Measurements from ENCODE around the gene DUSP11. TPM values are rescaled to one million over a fixed set of nuclear protein-coding genes. Genes with fewer than 3 reads are reported as not detected.

Gene DUSP11
- total and polyA plus RNA-seq, 2 of the 13 experiments (the other 11 are each of a cell fraction or from before 2014, with no cell fraction given) = 30.5 to 36.2 TPM

DNA sequence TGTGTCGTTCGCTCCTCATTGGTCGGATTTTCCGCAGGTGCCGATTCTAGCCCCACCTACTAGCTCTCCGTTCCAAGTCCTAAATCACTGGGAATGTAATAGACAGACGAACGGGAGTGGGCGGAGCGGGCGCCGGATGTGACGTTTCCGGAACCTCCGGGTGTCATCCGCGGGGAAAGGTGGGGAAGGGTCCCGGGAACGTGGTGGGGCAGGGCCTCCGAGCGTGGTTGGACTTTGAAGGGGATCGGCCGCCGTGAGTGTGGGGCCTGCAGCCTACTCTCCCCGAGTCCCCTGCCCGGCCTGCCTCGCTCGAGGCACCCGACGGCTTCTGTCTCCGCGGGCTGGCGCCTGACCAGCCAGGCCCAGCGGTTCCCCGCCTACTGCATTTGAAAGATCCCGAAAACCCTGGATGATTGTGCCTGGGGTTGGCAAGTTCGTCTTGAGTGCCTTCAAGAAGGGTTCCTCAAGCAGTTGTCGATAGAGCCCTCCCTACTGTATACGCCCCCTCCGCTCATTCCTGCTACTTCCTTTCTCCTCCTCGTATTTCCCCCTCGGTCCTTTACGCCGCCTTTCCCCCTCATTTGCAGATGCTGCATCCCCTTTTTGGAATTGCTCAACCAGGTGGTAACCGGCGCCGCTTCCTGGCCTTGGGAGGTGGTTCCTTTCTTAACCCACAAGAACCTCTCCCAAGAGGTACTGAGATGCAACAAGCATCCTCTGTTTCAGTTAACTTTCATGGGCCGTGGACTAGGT lies 49.1 kb upstream of the DUSP11 start, which contains the start of gene STAMBP (continued):
- TF ChIP-seq, protein P1, sequence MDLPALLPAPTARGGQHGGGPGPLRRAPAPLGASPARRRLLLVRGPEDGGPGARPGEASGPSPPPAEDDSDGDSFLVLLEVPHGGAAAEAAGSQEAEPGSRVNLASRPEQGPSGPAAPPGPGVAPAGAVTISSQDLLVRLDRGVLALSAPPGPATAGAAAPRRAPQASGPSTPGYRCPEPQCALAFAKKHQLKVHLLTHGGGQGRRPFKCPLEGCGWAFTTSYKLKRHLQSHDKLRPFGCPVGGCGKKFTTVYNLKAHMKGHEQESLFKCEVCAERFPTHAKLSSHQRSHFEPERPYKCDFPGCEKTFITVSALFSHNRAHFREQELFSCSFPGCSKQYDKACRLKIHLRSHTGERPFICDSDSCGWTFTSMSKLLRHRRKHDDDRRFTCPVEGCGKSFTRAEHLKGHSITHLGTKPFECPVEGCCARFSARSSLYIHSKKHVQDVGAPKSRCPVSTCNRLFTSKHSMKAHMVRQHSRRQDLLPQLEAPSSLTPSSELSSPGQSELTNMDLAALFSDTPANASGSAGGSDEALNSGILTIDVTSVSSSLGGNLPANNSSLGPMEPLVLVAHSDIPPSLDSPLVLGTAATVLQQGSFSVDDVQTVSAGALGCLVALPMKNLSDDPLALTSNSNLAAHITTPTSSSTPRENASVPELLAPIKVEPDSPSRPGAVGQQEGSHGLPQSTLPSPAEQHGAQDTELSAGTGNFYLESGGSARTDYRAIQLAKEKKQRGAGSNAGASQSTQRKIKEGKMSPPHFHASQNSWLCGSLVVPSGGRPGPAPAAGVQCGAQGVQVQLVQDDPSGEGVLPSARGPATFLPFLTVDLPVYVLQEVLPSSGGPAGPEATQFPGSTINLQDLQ (CRISPR knock-in tag; IDR thresholded peaks at IDR 0.05) = no peak; the same call in 1 of the 2 replicates
- TF ChIP-seq, protein P2, sequence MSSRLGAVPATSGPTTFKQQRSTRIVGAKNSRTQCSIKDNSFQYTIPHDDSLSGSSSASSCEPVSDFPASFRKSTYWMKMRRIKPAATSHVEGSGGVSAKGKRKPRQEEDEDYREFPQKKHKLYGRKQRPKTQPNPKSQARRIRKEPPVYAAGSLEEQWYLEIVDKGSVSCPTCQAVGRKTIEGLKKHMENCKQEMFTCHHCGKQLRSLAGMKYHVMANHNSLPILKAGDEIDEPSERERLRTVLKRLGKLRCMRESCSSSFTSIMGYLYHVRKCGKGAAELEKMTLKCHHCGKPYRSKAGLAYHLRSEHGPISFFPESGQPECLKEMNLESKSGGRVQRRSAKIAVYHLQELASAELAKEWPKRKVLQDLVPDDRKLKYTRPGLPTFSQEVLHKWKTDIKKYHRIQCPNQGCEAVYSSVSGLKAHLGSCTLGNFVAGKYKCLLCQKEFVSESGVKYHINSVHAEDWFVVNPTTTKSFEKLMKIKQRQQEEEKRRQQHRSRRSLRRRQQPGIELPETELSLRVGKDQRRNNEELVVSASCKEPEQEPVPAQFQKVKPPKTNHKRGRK (CRISPR knock-in tag; IDR thresholded peaks at IDR 0.05) = no peak
- TF ChIP-seq BHLHE40 (IDR thresholded peaks at IDR 0.05; ENCODE audit: low read length) (peak; percentile 63), SRSF1 (optimal IDR thresholded peaks at IDR 0.05; ENCODE audit: low read depth, low read length) (no peak), ELK4 (CRISPR knock-in tag; IDR thresholded peaks at IDR 0.05; ENCODE audit: borderline replicate concordance) (no peak), NR2F2 (IDR thresholded peaks at IDR 0.05; ENCODE audit: borderline replicate concordance, low read depth) (no peak), ZNF572 (CRISPR knock-in tag; IDR thresholded peaks at IDR 0.05) (peak; percentile 86; the same call in 1 of the 2 replicates), ZNF800 (CRISPR knock-in tag; IDR thresholded peaks at IDR 0.05) (0 out of 2 replicates have a peak, but pooled peaks have one; percentile 25), ZBTB25 (CRISPR knock-in tag; IDR thresholded peaks at IDR 0.05) (no peak), NFATC3 (CRISPR knock-in tag; IDR thresholded peaks at IDR 0.05) (no peak), KLF6 (CRISPR knock-in tag; IDR thresholded peaks at IDR 0.05) (no peak), GTF3A (CRISPR knock-in tag; conservative IDR thresholded peaks at IDR 0.05) (no peak), NCOR1 (IDR thresholded peaks at IDR 0.05; ENCODE audit: borderline replicate concordance, low read length) (no peak)
- TF ChIP-seq, protein P3, sequence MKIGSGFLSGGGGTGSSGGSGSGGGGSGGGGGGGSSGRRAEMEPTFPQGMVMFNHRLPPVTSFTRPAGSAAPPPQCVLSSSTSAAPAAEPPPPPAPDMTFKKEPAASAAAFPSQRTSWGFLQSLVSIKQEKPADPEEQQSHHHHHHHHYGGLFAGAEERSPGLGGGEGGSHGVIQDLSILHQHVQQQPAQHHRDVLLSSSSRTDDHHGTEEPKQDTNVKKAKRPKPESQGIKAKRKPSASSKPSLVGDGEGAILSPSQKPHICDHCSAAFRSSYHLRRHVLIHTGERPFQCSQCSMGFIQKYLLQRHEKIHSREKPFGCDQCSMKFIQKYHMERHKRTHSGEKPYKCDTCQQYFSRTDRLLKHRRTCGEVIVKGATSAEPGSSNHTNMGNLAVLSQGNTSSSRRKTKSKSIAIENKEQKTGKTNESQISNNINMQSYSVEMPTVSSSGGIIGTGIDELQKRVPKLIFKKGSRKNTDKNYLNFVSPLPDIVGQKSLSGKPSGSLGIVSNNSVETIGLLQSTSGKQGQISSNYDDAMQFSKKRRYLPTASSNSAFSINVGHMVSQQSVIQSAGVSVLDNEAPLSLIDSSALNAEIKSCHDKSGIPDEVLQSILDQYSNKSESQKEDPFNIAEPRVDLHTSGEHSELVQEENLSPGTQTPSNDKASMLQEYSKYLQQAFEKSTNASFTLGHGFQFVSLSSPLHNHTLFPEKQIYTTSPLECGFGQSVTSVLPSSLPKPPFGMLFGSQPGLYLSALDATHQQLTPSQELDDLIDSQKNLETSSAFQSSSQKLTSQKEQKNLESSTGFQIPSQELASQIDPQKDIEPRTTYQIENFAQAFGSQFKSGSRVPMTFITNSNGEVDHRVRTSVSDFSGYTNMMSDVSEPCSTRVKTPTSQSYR (CRISPR knock-in tag; IDR thresholded peaks at IDR 0.05; ENCODE audit: borderline replicate concordance) = no peak
- TF ChIP-seq, protein P4, sequence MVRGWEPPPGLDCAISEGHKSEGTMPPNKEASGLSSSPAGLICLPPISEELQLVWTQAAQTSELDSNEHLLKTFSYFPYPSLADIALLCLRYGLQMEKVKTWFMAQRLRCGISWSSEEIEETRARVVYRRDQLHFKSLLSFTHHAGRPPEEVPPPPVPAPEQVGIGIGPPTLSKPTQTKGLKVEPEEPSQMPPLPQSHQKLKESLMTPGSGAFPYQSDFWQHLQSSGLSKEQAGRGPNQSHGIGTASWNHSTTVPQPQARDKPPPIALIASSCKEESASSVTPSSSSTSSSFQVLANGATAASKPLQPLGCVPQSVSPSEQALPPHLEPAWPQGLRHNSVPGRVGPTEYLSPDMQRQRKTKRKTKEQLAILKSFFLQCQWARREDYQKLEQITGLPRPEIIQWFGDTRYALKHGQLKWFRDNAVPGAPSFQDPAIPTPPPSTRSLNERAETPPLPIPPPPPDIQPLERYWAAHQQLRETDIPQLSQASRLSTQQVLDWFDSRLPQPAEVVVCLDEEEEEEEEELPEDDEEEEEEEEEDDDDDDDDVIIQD (CRISPR knock-in tag; IDR thresholded peaks at IDR 0.05; ENCODE audit: low read depth) = peak; percentile 96
